ENCODE data around the gene BUB3.

BUB3 gene

GRCh38 chr10:123140983-123141390 is 13.2 kb upstream of the BUB3 start:
- no peak for TF ChIP-seq CTCF (conservative IDR thresholded peaks at IDR 0.05; ENCODE audit: low read depth)
- no peak overlapping the region for H3K27ac ChIP-seq
- ChIA-PET CTCF (no interaction called here), POLR2A (ENCODE audit: low non-redundant PET) (no interaction called here)
- DNase-seq (ENCODE audit: low spot score) = no peak

DNA sequence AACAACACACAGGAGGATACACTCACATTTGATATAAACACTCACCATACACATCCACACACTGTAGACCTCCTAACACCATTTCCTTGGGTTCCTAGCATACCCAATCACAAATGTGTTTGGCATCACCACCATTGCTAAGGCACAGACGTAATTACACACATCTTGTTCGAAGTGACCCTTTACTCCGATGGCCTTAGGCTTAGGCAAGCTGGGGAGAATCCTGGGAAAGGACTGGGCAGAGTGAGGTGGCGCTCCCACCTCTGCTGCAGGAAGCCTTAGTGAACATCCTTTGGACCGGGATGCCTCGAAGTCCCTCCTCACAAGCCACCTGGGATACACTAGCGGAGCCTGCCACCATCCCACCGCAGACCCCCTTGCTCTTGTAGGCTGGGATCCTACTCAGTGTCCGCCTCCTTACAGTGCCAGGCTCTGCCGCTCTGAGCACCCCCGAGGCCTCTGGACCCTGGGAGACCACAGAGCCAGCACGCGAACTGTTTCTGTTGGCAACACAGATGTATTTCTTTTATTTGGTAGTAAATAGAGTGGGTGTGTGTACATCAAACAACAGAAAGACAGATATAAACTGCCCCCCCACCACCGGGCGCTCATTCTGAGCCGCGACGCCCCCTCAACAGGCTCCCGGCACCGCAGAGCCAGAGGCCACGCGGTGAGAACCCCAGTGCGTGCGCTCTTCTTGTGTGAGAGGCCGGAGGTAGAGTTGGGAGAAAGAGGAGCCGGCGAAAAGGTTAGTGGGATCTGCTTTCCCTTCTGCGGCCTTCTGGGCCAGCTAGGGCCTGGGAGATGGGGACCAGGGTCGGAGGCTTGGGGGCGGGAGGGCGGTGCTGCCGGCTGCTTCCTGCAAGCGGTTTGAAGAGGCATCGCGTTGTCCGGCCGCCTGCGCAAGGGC is 12.2 kb upstream of the BUB3 start:
- CTCF ChIA-PET = no interaction called here
- POLR2A ChIA-PET (ENCODE audit: low non-redundant PET) = no interaction called here
- no peak for TF ChIP-seq CTCF (conservative IDR thresholded peaks at IDR 0.05; ENCODE audit: low read depth)
- DNase-seq (ENCODE audit: low spot score) = no peak
- H3K27ac ChIP-seq = no peak overlapping the region

DNA sequence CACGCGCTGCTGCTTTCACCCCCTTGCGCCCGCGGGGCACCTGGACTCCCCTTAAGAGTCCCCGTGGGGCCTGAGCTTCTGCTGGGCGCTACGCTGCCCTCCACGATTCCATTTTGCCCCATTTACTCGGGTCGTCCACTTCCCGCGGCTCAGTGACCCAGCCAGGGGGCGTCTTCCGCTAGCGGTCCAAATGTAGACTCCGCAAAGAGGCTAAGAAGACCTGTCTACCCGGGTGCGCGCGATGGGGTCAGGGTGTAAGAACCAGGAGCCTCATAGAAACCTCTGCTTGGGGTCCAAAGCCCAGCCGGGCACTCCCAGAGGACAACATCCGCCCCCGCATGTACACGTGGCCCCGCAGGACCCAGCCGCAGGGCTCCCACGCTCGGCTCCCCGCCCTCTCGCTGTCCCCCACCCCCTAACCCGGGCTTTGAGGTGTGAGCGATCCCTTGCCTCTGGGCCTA is 11.5 kb upstream of the BUB3 start:
- TF ChIP-seq CTCF (conservative IDR thresholded peaks at IDR 0.05; ENCODE audit: low read depth) = no peak
- CTCF ChIA-PET = no interaction called here
- POLR2A ChIA-PET (ENCODE audit: low non-redundant PET) = no interaction called here
- no peak for DNase-seq (ENCODE audit: low spot score)
- H3K27ac ChIP-seq = no peak overlapping the region

DNA sequence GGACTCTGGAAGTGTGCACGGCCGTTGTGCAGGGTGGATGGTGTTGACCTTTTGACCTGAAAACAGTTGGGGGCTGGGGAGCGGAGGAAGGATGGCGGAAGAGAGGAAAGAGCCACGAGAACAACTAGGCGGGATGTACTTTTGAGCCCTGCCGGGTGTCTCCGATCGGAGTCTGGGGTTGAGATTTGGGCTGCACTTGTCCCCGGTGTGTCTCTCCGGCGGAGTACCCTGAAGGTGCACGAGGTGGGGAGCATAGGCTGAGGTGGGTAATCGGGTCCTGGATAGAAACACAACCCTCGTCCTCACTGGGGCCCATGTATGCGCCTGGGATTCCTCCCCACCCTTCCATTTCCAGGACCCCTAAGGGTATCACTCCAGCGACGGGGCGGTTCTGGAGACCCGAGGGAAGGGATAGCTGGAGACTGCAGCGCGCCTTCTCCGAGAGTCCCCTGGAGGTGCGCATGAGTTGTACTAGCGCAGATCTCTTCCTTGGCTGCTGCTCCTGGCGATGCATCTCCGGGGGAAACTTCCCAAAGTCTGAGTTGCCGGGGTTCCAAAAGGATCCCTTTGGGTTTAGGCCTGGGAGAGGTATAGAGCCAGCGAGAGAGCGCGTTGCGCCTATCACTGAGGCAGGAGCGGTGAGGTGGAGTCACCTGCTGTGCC is 10.9 kb upstream of the BUB3 start:
- ChIA-PET CTCF (interaction anchor here (0.6 kb wide), 1 partner anchor 189 kb away, joined by 4 read pairs; the partner anchor contains the start of gene C10orf88), POLR2A (ENCODE audit: low non-redundant PET) (no interaction called here)
- no peak for DNase-seq (ENCODE audit: low spot score)
- no peak for TF ChIP-seq CTCF (conservative IDR thresholded peaks at IDR 0.05; ENCODE audit: low read depth)
- H3K27ac ChIP-seq = no peak overlapping the region

DNA sequence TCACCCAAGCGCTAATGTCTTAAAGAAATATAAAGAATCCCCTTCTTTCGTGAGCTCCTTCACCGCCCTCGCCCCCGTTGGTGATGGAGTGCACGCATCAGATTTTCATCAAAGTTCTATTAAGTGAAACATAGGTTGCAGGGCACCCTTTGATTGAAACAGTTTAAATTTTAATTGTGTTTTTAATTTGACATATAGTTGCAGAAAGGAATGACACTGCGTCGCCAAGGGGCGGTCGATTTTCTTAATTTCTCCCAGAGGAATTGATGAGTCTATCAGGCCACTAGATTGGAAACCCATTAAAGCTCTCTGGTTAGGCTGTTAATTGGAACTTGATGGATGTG is 10.4 kb upstream of the BUB3 start:
- POLR2A ChIA-PET (ENCODE audit: low non-redundant PET) = no interaction called here
- CTCF ChIA-PET = interaction anchor here (0.6 kb wide), 1 partner anchor 190 kb away, joined by 4 read pairs; the partner anchor contains the start of gene C10orf88
- no peak for TF ChIP-seq CTCF (conservative IDR thresholded peaks at IDR 0.05; ENCODE audit: low read depth)
- DNase-seq (ENCODE audit: low spot score) = no peak
- H3K27ac ChIP-seq = no peak overlapping the region

DNA sequence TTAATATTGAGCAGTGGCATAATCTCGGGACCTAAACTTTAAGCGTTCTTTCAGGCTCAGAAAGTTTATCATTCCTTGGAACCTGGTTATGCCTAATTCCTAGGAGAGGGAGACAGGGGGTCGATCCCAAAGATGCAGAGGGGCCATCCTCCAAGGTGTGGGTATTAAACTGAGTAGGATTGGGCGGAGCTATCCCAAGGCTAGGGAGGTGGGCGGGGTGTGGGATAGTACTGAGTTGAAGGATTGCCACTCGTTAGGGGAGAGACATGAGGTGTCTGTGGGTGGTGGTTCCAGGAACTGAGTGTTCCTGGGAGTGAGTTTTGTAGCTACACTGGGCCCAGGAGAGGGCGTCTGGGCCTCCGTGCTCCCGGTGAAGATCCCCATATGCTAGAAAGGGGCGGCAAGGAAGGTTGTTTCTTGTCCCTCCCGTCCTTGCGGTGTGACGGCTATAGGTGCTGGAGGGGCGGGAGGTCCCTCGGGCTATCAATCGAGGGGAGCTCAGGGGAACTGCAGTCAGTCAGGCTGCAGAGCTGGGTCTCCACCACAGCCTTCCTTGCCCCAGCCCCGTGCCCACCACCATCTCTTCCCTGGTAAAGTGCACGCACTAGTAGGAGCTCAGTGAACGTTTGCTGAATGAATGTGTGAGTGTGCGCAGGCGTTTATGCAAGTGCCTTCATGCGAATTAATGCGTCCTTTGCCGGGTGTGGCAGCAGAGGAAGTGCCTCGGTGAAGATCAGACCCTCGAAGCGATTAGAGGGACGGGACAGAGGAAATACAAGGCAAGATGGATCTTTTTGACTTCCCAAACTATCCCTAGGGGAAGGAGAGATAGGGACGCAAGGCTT is 9.3 kb upstream of the BUB3 start:
- H3K27ac ChIP-seq = no peak overlapping the region
- no peak for TF ChIP-seq CTCF (conservative IDR thresholded peaks at IDR 0.05; ENCODE audit: low read depth)
- CTCF ChIA-PET = interaction anchor here (0.6 to 1.8 kb wide), 9 partner anchors 9 to 1166 kb away, joined by 3 to 11 read pairs (median 5); partner anchors contain the start of gene BUB3
- POLR2A ChIA-PET (ENCODE audit: low non-redundant PET) = no interaction called here
- no peak for DNase-seq (ENCODE audit: low spot score)
